ENCODE data around the gene FAM193B.
A peak's percentile ranks its signal among the peaks of the same experiment; 100 is the strongest.
"Not testable (repeated sequence)": the region's sequence is repeated elsewhere in the genome, so short reads cannot be mapped to it uniquely, and the experiment has no call there.

The FAM193B gene

GRCh38 chr5:177576169-177576568 lies 21.8 kb upstream of the FAM193B start:
- DNase-seq (ENCODE audit: low read depth), result no peak

- no peak for DNase-seq (ENCODE audit: low read depth)
Measured at GRCh38 chr5:177575488-177575887, 21.1 kb upstream of the FAM193B start.

DNA sequence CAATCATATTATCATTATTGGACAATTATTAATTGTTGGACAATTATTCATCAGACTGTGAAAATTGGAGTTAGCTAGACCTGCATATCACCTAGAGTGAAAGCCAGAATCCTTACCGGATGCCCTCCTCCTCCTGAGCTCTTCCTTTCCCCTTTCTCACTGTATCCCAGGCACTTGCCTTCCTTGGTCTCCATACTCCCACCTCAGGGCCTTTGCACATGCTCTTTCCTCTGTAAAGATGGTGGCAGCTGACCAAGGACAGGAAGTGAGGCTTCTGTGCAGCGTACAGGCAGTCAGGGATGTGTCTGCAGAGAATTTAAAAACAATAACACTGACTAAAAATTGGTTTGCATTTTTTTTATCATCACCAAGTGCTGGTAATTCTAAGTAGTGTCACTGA lies 15.5 kb upstream of the FAM193B start:
- DNase-seq (ENCODE audit: low read depth), result no peak

DNA sequence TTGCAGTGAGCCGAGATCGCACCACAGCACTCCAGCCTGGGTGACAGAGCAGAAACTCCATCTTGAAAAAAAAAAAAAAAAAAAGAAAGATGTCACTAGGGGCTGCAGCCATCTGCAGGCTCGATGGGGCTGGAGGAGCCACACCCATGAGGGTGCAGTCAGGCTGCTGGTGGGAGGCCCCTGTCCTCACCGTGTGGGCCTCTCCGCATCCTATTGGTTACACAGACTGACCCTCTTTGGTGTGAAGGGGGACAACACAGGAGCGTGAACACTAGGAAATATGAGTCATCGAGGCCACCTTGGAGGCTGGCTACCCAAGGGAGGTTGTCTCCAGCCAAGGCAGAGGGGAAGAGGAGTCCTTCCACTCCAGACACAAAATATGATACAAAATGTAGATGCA lies 14.0 kb upstream of the FAM193B start:
- DNase-seq (ENCODE audit: low read depth), result no peak

- no peak for DNase-seq (ENCODE audit: low read depth)
Measured at GRCh38 chr5:177565046-177565445, 10.7 kb upstream of the FAM193B start.

DNA sequence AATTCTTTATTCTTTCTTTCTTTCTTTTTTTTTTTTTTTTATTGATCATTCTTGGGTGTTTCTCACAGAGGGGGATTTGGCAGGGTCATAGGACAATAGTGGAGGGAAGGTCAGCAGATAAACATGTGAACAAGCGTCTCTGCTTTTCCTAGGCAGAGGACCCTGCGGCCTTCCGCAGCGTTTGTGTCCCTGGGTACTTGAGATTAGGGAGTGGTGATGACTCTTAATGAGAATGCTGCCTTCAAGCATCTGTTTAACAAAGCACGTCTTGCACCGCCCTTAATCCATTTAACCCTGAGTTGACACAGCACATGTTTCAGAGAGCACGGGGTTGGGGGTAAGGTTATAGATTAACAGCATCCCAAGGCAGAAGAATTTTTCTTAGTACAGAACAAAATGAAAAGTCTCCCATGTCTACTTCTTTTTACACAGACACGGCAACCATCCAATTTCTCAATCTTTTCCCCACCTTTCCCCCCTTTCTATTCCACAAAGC lies 5.1 kb upstream of the FAM193B start:
- not testable (repeated sequence) for DNase-seq (ENCODE audit: low read depth)

- DNase-seq (ENCODE audit: low read depth), result no peak
Measured at GRCh38 chr5:177557796-177558195, 3.4 kb upstream of the FAM193B start.

DNA sequence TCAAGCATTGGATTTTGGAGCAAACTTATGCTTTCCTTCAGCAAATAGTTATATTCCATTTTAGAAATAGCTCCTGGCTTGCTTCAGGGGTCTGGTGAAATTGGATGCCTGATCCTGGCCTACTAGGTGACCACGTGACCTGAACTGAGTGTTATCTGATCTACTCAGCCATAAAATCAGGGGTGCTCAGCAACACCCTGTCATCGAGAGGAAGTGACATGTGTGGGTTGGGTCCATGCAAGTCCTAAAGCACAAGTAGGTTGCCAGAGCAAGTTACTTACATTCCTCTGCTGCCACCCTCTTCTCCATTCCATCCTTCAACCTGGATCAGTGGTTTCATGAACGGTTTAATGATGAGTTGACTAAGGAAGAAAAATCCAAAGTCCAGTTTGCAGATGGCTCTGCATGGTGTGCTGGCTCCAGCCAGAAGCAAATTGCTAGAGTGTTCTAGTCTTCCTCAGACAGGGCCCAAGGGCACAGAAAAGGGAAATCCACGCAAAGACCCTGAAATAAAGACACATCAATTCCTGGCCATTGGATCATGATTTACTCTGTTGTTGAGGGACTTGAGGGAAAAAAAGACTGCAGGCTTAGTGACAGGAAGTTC lies 2.8 kb upstream of the FAM193B start:
- no peak for DNase-seq (ENCODE audit: low read depth)

DNA sequence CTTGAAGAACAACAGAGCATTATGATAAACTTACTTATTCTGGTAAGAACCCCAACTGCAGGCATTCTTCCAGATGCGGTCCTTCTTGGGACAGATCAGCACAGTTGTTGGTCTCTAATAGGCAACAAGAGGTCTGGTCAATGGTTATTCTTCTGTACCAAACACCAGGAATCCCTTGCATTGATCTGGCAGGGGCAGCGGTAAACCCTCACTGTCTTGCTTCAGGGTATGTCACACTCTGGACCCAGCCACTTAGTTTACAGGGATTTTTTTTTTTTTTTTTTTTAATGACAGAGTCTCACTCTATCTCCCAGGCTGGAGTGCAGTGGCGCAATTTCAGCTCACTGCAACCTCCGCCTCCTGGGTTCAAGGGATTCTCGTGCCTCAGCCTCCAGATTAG lies 1.3 kb upstream of the FAM193B start:
- DNase-seq (ENCODE audit: low read depth), result no peak

GRCh38 chr5:177555228-177555627 lies 865 bp upstream of the FAM193B start:
- DNase-seq (ENCODE audit: low read depth), result no peak

GRCh38 chr5:177553671-177554429 lies 513 bp downstream of the FAM193B start:
- DNase-seq (ENCODE audit: low read depth), result peak; percentile 45

DNA sequence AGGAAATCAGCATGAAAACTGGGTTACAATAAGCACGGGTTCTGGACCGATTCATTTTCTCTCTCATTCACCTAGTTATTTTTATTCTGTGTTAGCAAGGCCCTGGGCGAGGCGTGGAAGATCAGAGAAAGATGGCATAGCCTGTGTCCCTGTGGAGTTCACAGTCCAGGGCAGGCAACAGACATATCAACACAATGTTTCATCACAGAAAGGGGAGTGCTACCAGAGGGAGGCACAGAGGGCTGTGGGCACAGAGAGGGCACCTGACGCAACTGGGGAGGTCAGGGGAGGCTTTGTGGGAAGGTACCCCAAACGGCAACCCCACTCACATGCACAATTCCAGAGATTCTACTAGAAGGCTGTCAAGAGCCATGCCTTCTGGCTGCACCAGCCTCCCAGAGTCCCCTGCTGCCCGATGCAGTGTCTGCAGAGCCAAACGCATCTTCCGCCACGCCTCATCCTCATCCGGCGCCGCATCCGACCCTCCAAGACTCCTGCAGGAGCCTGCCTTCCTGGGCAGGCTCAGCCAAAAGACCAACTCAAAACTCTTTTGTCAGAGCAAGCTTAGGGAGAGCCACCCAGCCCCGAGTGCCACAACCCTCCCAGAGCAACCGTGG lies 1.4 kb downstream of the FAM193B start:
- no peak for DNase-seq (ENCODE audit: low read depth)

DNA sequence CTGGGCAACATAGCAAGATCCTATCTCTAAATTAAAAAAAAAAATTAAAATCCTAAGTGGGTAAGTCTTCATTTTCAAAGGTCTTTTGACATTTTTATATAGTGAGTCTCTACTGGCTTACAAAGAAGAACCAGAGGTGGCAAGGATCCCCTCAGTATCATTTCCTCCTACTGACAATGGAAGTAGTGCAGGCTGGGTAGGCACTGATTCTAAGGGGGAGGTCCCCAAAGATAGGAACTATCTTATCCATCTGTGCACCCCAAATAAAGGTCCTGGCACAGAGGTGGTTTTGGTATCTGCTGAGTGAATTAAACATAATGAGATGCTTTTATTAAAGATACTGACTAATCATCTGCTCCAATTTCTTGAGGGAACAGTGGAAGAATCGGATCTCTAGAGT lies 4.2 kb downstream of the FAM193B start:
- DNase-seq (ENCODE audit: low read depth), result no peak

DNA sequence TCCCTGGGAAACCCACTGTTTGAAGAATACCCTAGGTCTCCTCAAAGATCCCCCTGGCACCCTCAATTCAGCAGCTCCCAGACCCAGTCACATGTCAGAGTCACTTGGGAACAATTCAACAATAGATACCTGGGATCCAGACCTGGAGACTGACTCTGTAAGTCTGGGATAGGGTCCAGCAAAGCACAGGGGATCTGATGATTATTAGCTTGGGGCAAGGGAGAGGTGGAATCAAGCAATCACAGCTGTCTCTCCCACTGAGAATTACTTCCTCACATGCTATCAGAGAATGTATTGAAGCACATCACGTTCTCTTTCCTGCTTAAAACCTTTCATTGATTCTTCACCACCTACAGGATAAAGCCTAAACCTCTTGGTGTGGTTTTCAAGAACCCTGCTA lies 5.9 kb downstream of the FAM193B start:
- DNase-seq (ENCODE audit: low read depth), result no peak

DNA sequence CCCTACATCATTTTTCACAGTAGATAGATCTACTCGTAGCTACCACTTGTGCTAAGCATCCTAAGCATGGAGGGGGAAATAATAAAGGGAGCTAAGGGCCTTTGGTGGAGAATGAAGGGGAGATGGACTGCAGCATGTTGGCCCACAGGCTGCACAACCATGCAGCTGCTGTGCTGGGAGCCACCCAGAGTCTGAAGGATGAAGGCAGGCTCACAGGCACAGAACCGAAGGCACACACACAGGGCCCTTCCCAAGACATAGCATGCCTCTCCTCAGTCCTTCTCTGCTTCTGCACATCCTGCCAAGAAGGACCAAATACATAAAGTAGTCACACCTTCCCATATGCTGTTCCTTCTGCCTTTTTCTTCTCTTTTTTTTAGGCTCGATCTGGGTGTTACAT lies 6.6 kb downstream of the FAM193B start:
- DNase-seq (ENCODE audit: low read depth), result no peak

- no peak for DNase-seq (ENCODE audit: low read depth)
Measured at GRCh38 chr5:177546258-177546741, 8.1 kb downstream of the FAM193B start.

DNA sequence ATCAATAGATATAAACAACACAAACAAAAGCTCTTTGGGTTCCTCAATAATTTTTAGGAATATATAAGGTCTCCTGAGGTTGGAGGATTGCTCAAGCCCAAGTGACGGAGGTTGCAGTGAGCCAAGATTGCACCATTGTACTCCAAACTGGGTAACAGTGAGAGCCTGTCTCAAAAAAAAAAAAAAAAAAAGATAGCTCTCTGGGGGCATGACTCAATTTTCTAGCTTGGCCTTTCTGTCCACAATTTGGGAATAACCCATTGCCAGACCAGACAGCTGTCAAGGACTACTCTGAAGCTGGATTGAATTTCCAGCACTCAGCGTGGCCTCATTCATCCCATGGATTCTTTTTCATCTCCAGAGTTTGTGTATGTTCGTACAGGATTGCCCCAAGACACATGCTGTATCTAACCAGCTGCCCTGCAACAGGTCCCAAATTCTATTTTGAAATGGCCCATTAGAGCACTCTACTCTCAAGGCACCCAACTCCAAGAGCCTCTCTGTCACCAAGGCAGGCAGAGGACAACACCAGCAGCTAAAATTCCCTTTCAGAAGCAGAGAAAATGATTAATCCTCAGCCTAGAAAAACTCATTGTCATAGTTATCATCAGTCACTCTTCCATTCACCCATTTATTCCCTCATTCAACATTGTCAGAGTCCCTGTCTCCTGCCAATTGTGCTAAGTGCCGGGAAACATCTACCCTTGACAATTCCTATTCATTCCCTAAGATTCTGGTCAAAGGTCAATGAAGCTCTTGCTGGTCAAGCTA lies 8.7 kb downstream of the FAM193B start:
- DNase-seq (ENCODE audit: low read depth), result no peak

- DNase-seq (ENCODE audit: low read depth), result no peak
Measured at GRCh38 chr5:177542816-177543465, 11.4 kb downstream of the FAM193B start.

- DNase-seq (ENCODE audit: low read depth), result no peak
Measured at GRCh38 chr5:177540438-177540837, 13.9 kb downstream of the FAM193B start.

- DNase-seq (ENCODE audit: low read depth), result no peak
Measured at GRCh38 chr5:177539411-177539810, 15.0 kb downstream of the FAM193B start.

DNA sequence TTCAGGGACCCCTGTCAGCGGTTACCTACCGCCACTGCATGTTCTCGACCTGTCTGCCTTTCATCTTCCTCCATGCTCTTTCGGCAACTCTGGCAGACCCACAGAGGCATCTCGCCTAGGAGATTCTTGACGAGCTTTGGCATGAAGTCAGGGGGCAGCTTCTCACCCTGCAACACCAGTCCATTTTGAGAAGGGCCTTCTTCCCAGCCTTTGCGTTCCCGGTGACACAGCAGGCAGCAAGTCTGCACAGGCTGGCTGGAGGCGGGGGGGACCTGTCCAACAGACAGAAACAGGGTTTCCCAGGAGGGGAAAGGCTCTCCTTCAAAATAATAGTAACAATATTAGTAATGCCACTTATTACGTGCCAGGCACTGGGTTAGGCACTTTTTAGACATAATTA lies 15.5 kb downstream of the FAM193B start:
- no peak for DNase-seq (ENCODE audit: low read depth)
